K562 (cell line): ENCODE measurements around the gene FAM83F. TPM values are rescaled to one million over a fixed set of nuclear protein-coding genes. Genes with fewer than 3 reads are reported as not detected.

ENCODE experiments used
- CREB1 ChIP-seq, 2 experiments: sonication (generic) in 1 of 2; formaldehyde crosslinking in 1 of 2; IDR thresholded peaks; 2 replicates each; pipeline versions ENCODE4 v1.6.1 to v1.8.0; 2012 to 2022; ENCODE audit warnings: inconsistent platforms in 1 of 2, mild to moderate bottlenecking in 1 of 2, missing genetic modification reagents in 1 of 2, moderate library complexity in 1 of 2
- DIDO1 ChIP-seq: fragments of 450-650 bp; IDR thresholded peaks from 2 replicates; pipeline ENCODE4 v1.6.1; 2016; ENCODE audit warnings: low read depth, missing biosample characterization, missing genetic modification characterization
- ELF2 ChIP-seq: fragments of 250-450 bp; sonication (Bioruptor Pico); IDR thresholded peaks from 2 replicates; pipeline ENCODE4 v1.5.0; 2021; ENCODE audit warnings: mild to moderate bottlenecking
- ILK ChIP-seq: fragments of 450-650 bp; IDR thresholded peaks from 2 replicates; pipeline ENCODE4 v1.6.1; 2016; ENCODE audit warnings: missing genetic modification characterization, low read depth, mild to moderate bottlenecking, missing compliant biosample characterization, moderate library complexity, borderline replicate concordance
- MBD2 ChIP-seq: sonication (generic); IDR thresholded peaks from 2 replicates; pipeline ENCODE4 v1.6.1; 2016; ENCODE audit warnings: low read depth, borderline replicate concordance
- RBFOX2 ChIP-seq: fragments of 200-400 bp; formaldehyde crosslinking; IDR thresholded peaks from 2 replicates; pipeline ENCODE4 v1.6.1; 2017; ENCODE audit warnings: low read depth, mild to moderate bottlenecking, low read length, moderate library complexity
- SIRT6 ChIP-seq: IDR thresholded peaks from one replicate; pipeline ENCODE4 v1.6.1; 2012; ENCODE audit warnings: low read depth, mild to moderate bottlenecking, control low read depth, inconsistent platforms, low read length, moderate library complexity
- TARDBP ChIP-seq: fragments of 450-650 bp; IDR thresholded peaks from 2 replicates; pipeline ENCODE4 v1.6.1; 2016
- ZNF232 ChIP-seq: sonication (generic); formaldehyde crosslinking; IDR thresholded peaks from 2 replicates; pipeline ENCODE4 v1.8.0; 2022; ENCODE audit warnings: mild to moderate bottlenecking, missing genetic modification reagents
- ZNF79 ChIP-seq: fragments of 250-450 bp; sonication (Bioruptor Pico); IDR thresholded peaks from 2 replicates; pipeline ENCODE4 v1.4.0; 2020; ENCODE audit warnings: low read depth, mild to moderate bottlenecking, moderate library complexity
- polyA plus RNA-seq, 8 experiments: library from polyadenylated mRNA; depleted of rRNA in 4 of 8; stranded (reverse) in 5 of 8; unstranded in 3 of 8; fragments of >200 nt; fragmentation: Nextera tagmentation in 2 of 8; fragmentation: Illumina TruSeq in 1 of 8; extraction: Ambion mirVana in 2 of 8; extraction: Trizol in 1 of 8; gene quantifications; 2 replicates each; pipeline versions ENCODE4 v1.2.1 to v1.2.3, GENCODE V29; 2011 to 2014; ENCODE audit warnings: inconsistent platforms in 1 of 8, missing spikeins in 1 of 8
- total RNA-seq, 7 experiments: library from RNA; depleted of rRNA in 6 of 7; stranded (reverse); fragments of >200 nt in 6 of 7; fragmentation: Illumina TruSeq in 2 of 7; extraction: Trizol in 2 of 7; gene quantifications; 2 replicates each; pipeline versions ENCODE4 v1.2.1 to v1.2.3, GENCODE V29; 2011 to 2021; ENCODE audit warnings: low replicate concordance in 1 of 7
- TF ChIP-seq, protein P1 (sequence below), 2 experiments: fragments of 450-650 bp in 1 of 2; sonication (generic) in 1 of 2; formaldehyde crosslinking in 1 of 2; IDR thresholded peaks in 1 of 2; conservative IDR thresholded peaks in 1 of 2; 2 replicates each; pipeline versions ENCODE4 v1.6.1 to v1.8.1; 2016 to 2023; ENCODE audit warnings: mild to moderate bottlenecking in 2 of 2, moderate library complexity in 2 of 2, inconsistent platforms in 1 of 2, missing genetic modification reagents in 1 of 2
- TF ChIP-seq, protein P2 (sequence below): sonication (generic); formaldehyde crosslinking; IDR thresholded peaks from 2 replicates; pipeline ENCODE4 v1.8.1; 2023; ENCODE audit warnings: mild to moderate bottlenecking, missing genetic modification reagents, moderate library complexity
- TF ChIP-seq, protein P3 (sequence below): fragments of 450-650 bp; IDR thresholded peaks from 2 replicates; pipeline ENCODE4 v1.6.1; 2016; ENCODE audit warnings: mild to moderate bottlenecking
- TF ChIP-seq, protein P4 (sequence below): fragments of 250-450 bp; sonication (Bioruptor Pico); IDR thresholded peaks from 2 replicates; pipeline ENCODE4 v1.8.0; 2022; ENCODE audit warnings: moderate library complexity, mild to moderate bottlenecking, inconsistent platforms
- TF ChIP-seq, protein P5 (sequence below), 2 experiments: fragments of 450-650 bp; IDR thresholded peaks; 2 replicates each; pipeline ENCODE4 v1.6.1; 2016
- TF ChIP-seq, protein P6 (sequence below), 2 experiments: fragments of 200-800 bp in 1 of 2; sonication (Bioruptor generic) in 1 of 2; sonication (generic) in 1 of 2; formaldehyde crosslinking in 1 of 2; IDR thresholded peaks in 1 of 2; conservative IDR thresholded peaks in 1 of 2; 2 replicates each; pipeline versions ENCODE4 v1.5.0 to v1.6.1; 2016 to 2020; ENCODE audit warnings: missing compliant biosample characterization in 1 of 2, missing genetic modification characterization in 1 of 2, missing genetic modification reagents in 1 of 2

The FAM83F gene
- total and polyA plus RNA-seq, 9 of the 15 experiments (the other 6 are each of a cell fraction or from before 2014, with no cell fraction given) = under 0.01 to 0.13 (median 0.04) TPM; not detected in 1

DNA sequence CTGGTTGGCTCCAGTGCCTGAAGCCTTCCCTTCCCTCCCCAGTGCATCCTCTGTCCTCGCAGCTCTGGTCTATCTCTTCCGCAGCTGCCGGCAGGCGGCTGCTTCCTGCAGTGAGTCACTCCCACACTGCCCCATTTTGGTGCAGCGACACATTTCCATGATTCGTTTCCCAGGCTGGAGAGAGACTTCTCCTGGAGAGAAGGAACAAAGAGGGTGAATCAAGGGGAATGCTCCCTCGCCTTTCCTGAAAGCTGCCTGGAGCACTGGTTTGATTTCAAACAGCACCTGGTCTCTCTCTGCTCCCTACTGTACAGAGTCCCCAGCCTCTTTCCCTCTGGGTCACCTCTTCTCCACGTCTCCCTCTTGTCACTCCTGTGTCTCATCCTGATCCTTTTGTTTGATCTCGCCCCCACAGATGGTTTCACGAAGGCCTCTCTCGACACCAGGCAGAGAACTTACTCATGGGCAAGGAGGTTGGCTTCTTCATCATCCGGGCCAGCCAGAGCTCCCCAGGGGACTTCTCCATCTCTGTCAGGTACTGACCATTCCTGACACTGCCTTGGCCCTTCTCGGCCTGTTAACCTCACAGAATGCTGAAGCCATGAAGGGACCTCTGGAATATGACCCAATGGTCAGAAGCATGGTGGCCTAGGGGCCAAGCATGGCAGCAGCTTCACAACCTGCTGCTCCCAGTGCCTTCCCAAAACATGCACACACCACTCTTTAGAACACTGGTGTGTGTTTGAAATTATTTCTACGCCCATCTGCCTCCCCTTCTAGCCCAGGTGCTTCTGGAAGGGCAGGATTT lies 34.9 kb upstream of the FAM83F start, which contains the start of gene TMA7B (continued):
- TF ChIP-seq, protein P1, sequence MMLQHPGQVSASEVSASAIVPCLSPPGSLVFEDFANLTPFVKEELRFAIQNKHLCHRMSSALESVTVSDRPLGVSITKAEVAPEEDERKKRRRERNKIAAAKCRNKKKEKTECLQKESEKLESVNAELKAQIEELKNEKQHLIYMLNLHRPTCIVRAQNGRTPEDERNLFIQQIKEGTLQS (IDR thresholded peaks at IDR 0.05) = peak; percentile 57
- TF ChIP-seq, protein P1 (CRISPR knock-in tag; conservative IDR thresholded peaks at IDR 0.05) = no peak
- TF ChIP-seq DIDO1 (tag) (no peak), ZNF79 (CRISPR knock-in tag) (0 out of 2 replicates have a peak, but pooled peaks have one; percentile 52), CREB1 (IDR thresholded peaks at IDR 0.05) (no peak), CREB1 (CRISPR knock-in tag; IDR thresholded peaks at IDR 0.05) (no peak), SIRT6 (no peak), MBD2 (no peak), ELF2 (CRISPR knock-in tag) (no peak), TARDBP (no peak), ZNF232 (CRISPR knock-in tag) (no peak), ILK (tag) (no peak), RBFOX2 (no peak; the same call in 1 of the 2 replicates)
- TF ChIP-seq, protein P2, sequence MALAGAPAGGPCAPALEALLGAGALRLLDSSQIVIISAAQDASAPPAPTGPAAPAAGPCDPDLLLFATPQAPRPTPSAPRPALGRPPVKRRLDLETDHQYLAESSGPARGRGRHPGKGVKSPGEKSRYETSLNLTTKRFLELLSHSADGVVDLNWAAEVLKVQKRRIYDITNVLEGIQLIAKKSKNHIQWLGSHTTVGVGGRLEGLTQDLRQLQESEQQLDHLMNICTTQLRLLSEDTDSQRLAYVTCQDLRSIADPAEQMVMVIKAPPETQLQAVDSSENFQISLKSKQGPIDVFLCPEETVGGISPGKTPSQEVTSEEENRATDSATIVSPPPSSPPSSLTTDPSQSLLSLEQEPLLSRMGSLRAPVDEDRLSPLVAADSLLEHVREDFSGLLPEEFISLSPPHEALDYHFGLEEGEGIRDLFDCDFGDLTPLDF (CRISPR knock-in tag) = no peak
- TF ChIP-seq, protein P3, sequence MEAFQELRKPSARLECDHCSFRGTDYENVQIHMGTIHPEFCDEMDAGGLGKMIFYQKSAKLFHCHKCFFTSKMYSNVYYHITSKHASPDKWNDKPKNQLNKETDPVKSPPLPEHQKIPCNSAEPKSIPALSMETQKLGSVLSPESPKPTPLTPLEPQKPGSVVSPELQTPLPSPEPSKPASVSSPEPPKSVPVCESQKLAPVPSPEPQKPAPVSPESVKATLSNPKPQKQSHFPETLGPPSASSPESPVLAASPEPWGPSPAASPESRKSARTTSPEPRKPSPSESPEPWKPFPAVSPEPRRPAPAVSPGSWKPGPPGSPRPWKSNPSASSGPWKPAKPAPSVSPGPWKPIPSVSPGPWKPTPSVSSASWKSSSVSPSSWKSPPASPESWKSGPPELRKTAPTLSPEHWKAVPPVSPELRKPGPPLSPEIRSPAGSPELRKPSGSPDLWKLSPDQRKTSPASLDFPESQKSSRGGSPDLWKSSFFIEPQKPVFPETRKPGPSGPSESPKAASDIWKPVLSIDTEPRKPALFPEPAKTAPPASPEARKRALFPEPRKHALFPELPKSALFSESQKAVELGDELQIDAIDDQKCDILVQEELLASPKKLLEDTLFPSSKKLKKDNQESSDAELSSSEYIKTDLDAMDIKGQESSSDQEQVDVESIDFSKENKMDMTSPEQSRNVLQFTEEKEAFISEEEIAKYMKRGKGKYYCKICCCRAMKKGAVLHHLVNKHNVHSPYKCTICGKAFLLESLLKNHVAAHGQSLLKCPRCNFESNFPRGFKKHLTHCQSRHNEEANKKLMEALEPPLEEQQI = no peak
- TF ChIP-seq, protein P4, sequence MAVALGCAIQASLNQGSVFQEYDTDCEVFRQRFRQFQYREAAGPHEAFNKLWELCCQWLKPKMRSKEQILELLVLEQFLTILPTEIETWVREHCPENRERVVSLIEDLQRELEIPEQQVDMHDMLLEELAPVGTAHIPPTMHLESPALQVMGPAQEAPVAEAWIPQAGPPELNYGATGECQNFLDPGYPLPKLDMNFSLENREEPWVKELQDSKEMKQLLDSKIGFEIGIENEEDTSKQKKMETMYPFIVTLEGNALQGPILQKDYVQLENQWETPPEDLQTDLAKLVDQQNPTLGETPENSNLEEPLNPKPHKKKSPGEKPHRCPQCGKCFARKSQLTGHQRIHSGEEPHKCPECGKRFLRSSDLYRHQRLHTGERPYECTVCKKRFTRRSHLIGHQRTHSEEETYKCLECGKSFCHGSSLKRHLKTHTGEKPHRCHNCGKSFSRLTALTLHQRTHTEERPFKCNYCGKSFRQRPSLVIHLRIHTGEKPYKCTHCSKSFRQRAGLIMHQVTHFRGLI = no peak
- TF ChIP-seq, protein P5, sequence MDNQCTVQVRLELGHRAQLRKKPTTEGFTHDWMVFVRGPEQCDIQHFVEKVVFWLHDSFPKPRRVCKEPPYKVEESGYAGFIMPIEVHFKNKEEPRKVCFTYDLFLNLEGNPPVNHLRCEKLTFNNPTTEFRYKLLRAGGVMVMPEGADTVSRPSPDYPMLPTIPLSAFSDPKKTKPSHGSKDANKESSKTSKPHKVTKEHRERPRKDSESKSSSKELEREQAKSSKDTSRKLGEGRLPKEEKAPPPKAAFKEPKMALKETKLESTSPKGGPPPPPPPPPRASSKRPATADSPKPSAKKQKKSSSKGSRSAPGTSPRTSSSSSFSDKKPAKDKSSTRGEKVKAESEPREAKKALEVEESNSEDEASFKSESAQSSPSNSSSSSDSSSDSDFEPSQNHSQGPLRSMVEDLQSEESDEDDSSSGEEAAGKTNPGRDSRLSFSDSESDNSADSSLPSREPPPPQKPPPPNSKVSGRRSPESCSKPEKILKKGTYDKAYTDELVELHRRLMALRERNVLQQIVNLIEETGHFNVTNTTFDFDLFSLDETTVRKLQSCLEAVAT (IDR thresholded peaks at IDR 0.05) = no peak
- TF ChIP-seq, protein P6, sequence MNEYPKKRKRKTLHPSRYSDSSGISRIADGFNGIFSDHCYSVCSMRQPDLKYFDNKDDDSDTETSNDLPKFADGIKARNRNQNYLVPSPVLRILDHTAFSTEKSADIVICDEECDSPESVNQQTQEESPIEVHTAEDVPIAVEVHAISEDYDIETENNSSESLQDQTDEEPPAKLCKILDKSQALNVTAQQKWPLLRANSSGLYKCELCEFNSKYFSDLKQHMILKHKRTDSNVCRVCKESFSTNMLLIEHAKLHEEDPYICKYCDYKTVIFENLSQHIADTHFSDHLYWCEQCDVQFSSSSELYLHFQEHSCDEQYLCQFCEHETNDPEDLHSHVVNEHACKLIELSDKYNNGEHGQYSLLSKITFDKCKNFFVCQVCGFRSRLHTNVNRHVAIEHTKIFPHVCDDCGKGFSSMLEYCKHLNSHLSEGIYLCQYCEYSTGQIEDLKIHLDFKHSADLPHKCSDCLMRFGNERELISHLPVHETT (CRISPR knock-in tag; conservative IDR thresholded peaks at IDR 0.05 in 1 of 2, IDR thresholded peaks at IDR 0.05 in 1 of 2) = peak in 1 of 2 experiments; percentile 60; a peak in 1 of 4 replicates
